A673 (cell line): Measurements from ENCODE around the gene DNTT. TPM values are rescaled to one million over a fixed set of nuclear protein-coding genes. Genes with fewer than 3 reads are reported as not detected.
A peak's percentile ranks its signal among the peaks of the same experiment; 100 is the strongest.

Experiments
- BruUV-seq: library from RNA; stranded (reverse); fragments of 400-500 nt; replicated peaks from 2 replicates; lab custom pipeline; 2021; lab: Mats Ljungman, UMichigan
- CTCF ChIA-PET: fragments of 300-600 bp; sonication (Branson Sonifier 250); formaldehyde crosslinking; loops from one replicate; lab custom pipeline; 2022; ENCODE audit warnings: antibody characterized with exemption; lab: Charles Lee
- POLR2A ChIA-PET: fragments of 300-600 bp; sonication (Branson Sonifier 250); formaldehyde crosslinking; loops from one replicate; lab custom pipeline; 2022; ENCODE audit warnings: antibody characterized with exemption; ENCODE audit not compliant: low non-redundant PET; lab: Charles Lee
- DNase-seq: peaks from one replicate; pipeline ENCODE4 v3.0.0-alpha.2; 2015; ENCODE audit warnings: low spot score
- H3K27ac ChIP-seq: fragments of 200-600 bp; sonication (generic); 2 replicates; pipeline ENCODE4 v1.5.1; 2016; ENCODE audit warnings: mixed run types, low read depth, mild to moderate bottlenecking, mixed read lengths, antibody characterized with exemption, low read length; ENCODE audit not compliant: poor library complexity, severe bottlenecking
- H3K27me3 ChIP-seq: fragments of 200-600 bp; sonication (generic); replicated peaks from 2 replicates; pipeline ENCODE4 v1.6.1; 2017; ENCODE audit warnings: mixed run types, low read depth, mild to moderate bottlenecking, mixed read lengths, antibody characterized with exemption, low read length; ENCODE audit not compliant: insufficient read depth, poor library complexity
- H3K36me3 ChIP-seq: fragments of 200-600 bp; sonication (generic); 2 replicates; pipeline ENCODE4 v1.6.1; 2016; ENCODE audit warnings: mixed run types, mild to moderate bottlenecking, mixed read lengths, antibody characterized with exemption, low read length; ENCODE audit not compliant: insufficient read depth, poor library complexity, severe bottlenecking
- H3K4me1 ChIP-seq: fragments of 200-600 bp; sonication (generic); 2 replicates; pipeline ENCODE4 v1.6.1; 2017; ENCODE audit warnings: mixed run types, mild to moderate bottlenecking, mixed read lengths, antibody characterized with exemption, low read length; ENCODE audit not compliant: insufficient read depth, poor library complexity, severe bottlenecking
- H3K4me3 ChIP-seq: fragments of 200-600 bp; sonication (generic); 2 replicates; pipeline ENCODE4 v1.5.1; 2016; ENCODE audit warnings: low read depth, mixed run types, mild to moderate bottlenecking, mixed read lengths, low read length; ENCODE audit not compliant: poor library complexity, severe bottlenecking
- H3K9me3 ChIP-seq: fragments of 200-600 bp; sonication (generic); 2 replicates; pipeline ENCODE4 v1.6.1; 2016; ENCODE audit warnings: mixed run types, low read depth, mild to moderate bottlenecking, mixed read lengths, antibody characterized with exemption, low read length; ENCODE audit not compliant: poor library complexity, severe bottlenecking
- EZH2 ChIP-seq: fragments of 200-600 bp; sonication (generic); IDR thresholded peaks from 2 replicates; pipeline ENCODE4 v1.6.1; 2017; ENCODE audit warnings: borderline replicate concordance, low read depth, mild to moderate bottlenecking, mixed read lengths, antibody characterized with exemption, low read length; ENCODE audit not compliant: poor library complexity, severe bottlenecking
- intact Hi-C: fragments of 100-400 bp; cut with micrococcal nuclease; formaldehyde crosslinking; loops from one replicate; pipeline ENCODE4 v1.10.0; 2022; ENCODE audit not compliant: unreplicated experiment
- total RNA-seq: library from RNA; stranded (reverse); gene quantifications from 2 replicates; pipeline ENCODE4 v1.2.3, GENCODE V29; 2021
- TF ChIP-seq, protein P1 (sequence below): fragments of 300-800, 200-600 bp; sonication (generic); conservative IDR thresholded peaks from 2 replicates; pipeline ENCODE4 v1.5.1; 2017; ENCODE audit warnings: low read depth, mild to moderate bottlenecking, antibody characterized with exemption, low read length, moderate library complexity, mixed read lengths

The DNTT gene
- total RNA-seq, 1 experiment from 2014 or later = not detected

DNA sequence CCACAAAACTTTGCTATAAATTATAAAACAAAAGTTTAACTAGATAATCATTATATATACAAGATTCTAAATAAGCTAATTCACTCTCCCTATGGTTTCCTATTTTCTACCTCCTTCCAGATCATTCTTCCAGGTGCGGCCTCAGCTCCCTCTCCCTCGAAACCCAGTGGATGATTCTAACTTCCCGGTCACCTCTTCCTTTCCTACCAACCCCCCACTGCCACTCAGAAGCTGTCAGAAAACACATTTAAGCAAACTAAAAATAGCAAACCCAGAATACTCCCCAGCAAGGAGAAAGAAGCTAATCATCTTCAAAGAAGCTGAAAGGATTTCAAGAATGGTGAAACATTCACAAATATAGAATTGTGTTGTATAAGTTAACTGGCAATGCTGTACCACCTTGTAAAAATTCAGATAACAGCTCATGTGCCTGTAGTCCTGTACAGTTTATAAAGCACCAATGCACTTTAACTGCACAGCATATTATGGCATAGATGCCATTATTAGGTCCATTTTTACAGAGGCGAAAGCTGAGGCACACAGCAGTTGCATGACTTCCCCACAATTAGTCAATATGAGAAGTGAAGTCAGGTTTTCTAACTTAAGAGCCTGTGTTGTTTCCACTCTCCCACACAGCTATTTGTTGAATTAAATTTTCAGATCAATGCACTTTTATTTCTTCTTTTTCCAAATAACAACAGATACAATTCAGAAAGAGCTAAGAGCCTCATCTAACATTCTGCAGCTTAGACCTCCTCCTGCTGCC, 13.7 kb upstream of the DNTT start:
- Histone ChIP-seq H3K9me3 (no peaks in the 10 kb centered on the region), H3K36me3 (no peaks in the 10 kb centered on the region), H3K27me3 (peaks cover 39% of the 10 kb centered on the region), H3K4me1 (no peaks in the 10 kb centered on the region), H3K27ac (no peak overlapping the region), H3K4me3 (no peak overlapping the region)
- CTCF ChIA-PET = interaction anchor here (0.7 kb wide), 1 partner anchor 61 kb away, joined by 4 read pairs; no protein-coding TSS in a partner anchor
- TF ChIP-seq, protein P1, sequence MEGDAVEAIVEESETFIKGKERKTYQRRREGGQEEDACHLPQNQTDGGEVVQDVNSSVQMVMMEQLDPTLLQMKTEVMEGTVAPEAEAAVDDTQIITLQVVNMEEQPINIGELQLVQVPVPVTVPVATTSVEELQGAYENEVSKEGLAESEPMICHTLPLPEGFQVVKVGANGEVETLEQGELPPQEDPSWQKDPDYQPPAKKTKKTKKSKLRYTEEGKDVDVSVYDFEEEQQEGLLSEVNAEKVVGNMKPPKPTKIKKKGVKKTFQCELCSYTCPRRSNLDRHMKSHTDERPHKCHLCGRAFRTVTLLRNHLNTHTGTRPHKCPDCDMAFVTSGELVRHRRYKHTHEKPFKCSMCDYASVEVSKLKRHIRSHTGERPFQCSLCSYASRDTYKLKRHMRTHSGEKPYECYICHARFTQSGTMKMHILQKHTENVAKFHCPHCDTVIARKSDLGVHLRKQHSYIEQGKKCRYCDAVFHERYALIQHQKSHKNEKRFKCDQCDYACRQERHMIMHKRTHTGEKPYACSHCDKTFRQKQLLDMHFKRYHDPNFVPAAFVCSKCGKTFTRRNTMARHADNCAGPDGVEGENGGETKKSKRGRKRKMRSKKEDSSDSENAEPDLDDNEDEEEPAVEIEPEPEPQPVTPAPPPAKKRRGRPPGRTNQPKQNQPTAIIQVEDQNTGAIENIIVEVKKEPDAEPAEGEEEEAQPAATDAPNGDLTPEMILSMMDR = no peak
- no peak for TF ChIP-seq EZH2
- POLR2A ChIA-PET = interaction anchor here (0.6 kb wide), 1 partner anchor 161 kb away, joined by 3 read pairs; no protein-coding TSS in a partner anchor
- no peak for DNase-seq
- no TSS peak for BruUV-seq
- intact Hi-C loops = no loop called here

DNA sequence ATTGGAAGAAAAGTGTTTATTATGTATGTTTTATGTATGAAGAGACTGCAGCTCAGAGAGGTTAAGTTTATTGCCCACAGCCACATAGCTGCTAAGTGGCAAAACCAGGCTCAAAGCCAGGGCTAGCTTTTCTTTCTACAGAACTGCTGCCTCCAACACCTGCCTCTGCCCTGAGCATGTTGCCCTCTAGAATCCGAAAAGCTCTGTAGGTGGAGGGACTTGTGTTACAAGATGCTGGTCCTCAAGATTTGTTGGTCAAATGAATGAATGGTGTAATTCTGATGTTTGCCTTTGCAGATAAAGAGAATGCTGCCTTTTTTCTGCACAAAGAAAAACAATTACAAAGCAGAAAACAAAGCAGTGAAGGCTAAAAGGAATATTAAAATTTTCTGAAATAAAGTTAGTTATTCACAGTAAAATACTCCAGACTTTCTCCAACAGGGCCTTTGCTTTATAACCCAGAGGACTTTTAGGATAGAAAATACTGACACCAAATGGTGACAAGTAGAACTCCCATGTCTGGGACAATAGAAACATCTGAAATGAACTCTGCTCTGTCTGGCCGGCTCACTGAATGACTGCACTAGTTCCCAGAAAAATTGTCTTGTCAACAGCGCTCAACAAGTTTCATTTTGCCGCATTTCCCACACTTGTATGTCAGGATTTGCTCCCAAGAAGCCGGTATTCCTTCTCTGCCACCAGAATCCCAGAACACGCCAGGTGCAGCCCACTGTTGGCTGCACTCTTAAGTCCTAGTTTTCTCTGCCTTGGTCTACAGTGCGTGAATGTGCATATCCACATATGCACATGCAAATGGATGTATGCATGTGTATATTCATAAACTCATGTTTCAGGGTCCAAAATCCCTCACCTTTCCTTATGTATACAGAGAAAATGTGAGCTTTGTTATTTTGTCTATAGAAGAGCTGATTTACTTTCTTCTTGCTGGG, 11.0 kb upstream of the DNTT start:
- peak; percentile 48 for DNase-seq
- ChIA-PET CTCF (interaction anchor here (0.7 to 1.6 kb wide), 3 partner anchors 64 to 276 kb away, joined by 5 to 12 read pairs (median 5); no protein-coding TSS in a partner anchor), POLR2A (no interaction called here)
- Histone ChIP-seq H3K36me3 (no peaks in the 10 kb centered on the region), H3K27me3 (peaks cover 46% of the 10 kb centered on the region), H3K27ac (no peak overlapping the region), H3K4me3 (no peak overlapping the region), H3K4me1 (no peaks in the 10 kb centered on the region), H3K9me3 (no peaks in the 10 kb centered on the region)
- no peak for TF ChIP-seq EZH2
- TF ChIP-seq, protein P1 = peak; percentile 65
- no TSS peak for BruUV-seq
- intact Hi-C loops = loop anchor here (1.0 kb wide), 2 partner anchors 65 to 276 kb away; no protein-coding TSS in a partner anchor

DNA sequence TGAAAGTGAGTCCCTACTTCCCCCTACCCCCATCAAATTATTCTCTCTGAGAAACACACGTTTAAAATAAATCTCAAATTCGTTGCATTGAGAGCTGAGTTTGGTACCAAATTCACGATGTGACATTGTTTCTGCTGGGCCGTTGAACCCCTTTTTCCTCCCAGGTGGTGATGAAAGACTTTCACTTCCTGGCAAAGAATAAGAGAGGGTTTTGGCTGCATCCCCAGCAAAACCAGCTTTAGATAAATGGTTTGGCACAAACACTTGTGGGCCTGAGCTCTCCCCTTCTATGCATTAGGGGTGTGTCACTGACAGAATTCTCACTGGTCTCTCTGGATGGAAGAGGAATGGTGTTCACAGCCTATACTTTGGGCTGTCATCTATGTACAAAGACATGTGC, 8.8 kb upstream of the DNTT start:
- Histone ChIP-seq H3K4me1 (no peaks in the 10 kb centered on the region), H3K27me3 (peaks cover 62% of the 10 kb centered on the region), H3K4me3 (no peak overlapping the region), H3K36me3 (no peaks in the 10 kb centered on the region), H3K9me3 (no peaks in the 10 kb centered on the region), H3K27ac (no peak overlapping the region)
- ChIA-PET CTCF (no interaction called here), POLR2A (no interaction called here)
- BruUV-seq = no TSS peak
- TF ChIP-seq, protein P1 = no peak
- TF ChIP-seq EZH2 = no peak
- DNase-seq = no peak
- intact Hi-C loops = no loop called here
